A673 (cell line): ENCODE results near the gene GADD45A.

ENCODE experiments used
- CTCF ChIP-seq: fragments of 300-800, 200-600 bp; sonication (generic); conservative IDR thresholded peaks from 2 replicates; pipeline ENCODE4 v1.5.1; 2017; ENCODE audit warnings: low read depth, mild to moderate bottlenecking, antibody characterized with exemption, low read length, moderate library complexity, mixed read lengths
- EZH2 ChIP-seq: fragments of 200-600 bp; sonication (generic); IDR thresholded peaks from 2 replicates; pipeline ENCODE4 v1.6.1; 2017; ENCODE audit warnings: borderline replicate concordance, low read depth, mild to moderate bottlenecking, mixed read lengths, antibody characterized with exemption, low read length; ENCODE audit not compliant: poor library complexity, severe bottlenecking

- TF ChIP-seq CTCF, result no peak
- no peak for TF ChIP-seq EZH2
These were observed 6.7 kb downstream of the GADD45A start for GRCh38 chr1:67691712-67692111.
